Psoas muscle (tissue), 8 donors: ENCODE measurements around the gene GMNC. TPM values are rescaled to one million over a fixed set of nuclear protein-coding genes. Genes with fewer than 3 reads are reported as not detected.
A peak's percentile ranks its signal among the peaks of the same experiment; 100 is the strongest.

Experiments used
- ATAC-seq, 4 donors: fragments of 200-7000 bp; cut with Tn5 transposase; one replicate each; pipeline ENCODE4 v1.9.1; 2020; ENCODE audit warnings: moderate library complexity in 3 of 4, mild to moderate bottlenecking in 2 of 4
- DNase-seq, 2 donors: peaks; one replicate each; pipeline ENCODE4 v3.0.0-alpha.2; 2020
- H3K27ac ChIP-seq: fragments of 200-600 bp; one replicate; pipeline ENCODE4 v1.8.0; 2022
- H3K27me3 ChIP-seq, 3 donors: fragments of 200-600 bp in 1 of 3; one replicate each; pipeline versions ENCODE4 v1.6.1 to v1.8.0; 2013 to 2022; ENCODE audit warnings: low read length in 2 of 3, mild to moderate bottlenecking in 2 of 3, moderate library complexity in 1 of 3; ENCODE audit not compliant: insufficient read depth in 3 of 3
- H3K36me3 ChIP-seq, 2 donors: fragments of 200-600 bp in 1 of 2; one replicate each; pipeline versions ENCODE4 v1.6.1 to v1.8.0; 2013 to 2022; ENCODE audit warnings: low read depth in 1 of 2, mild to moderate bottlenecking in 1 of 2, moderate library complexity in 1 of 2; ENCODE audit not compliant: insufficient read depth in 1 of 2
- H3K4me1 ChIP-seq: fragments of 200-600 bp; one replicate; pipeline ENCODE4 v1.8.0; 2022
- H3K4me3 ChIP-seq: fragments of 200-600 bp; one replicate; pipeline ENCODE4 v1.8.0; 2022; ENCODE audit warnings: mild to moderate bottlenecking
- H3K9me3 ChIP-seq: fragments of 200-600 bp; one replicate; pipeline ENCODE4 v1.8.0; 2022
- WGBS, 3 donors: extraction: QIAGEN DNeasy Blood & Tissue Kit; methylation state at CpG; one replicate each; pipeline versions ENCODE4 v1.1.6 to v1.1.7; 2013; 5-methylcytosine and 5-hydroxymethylcytosine counted together
- intact Hi-C, 2 donors: fragments of 100-400 bp; cut with DNase I; formaldehyde crosslinking; loops; one replicate each; pipeline versions ENCODE4 v1.11.0 to v1.14.2; 2022
- polyA plus RNA-seq, 3 donors: library from polyadenylated mRNA; stranded (reverse); fragments of 200-250 nt; gene quantifications; one replicate each; pipeline ENCODE4 v1.2.3, GENCODE V29; 2013
- total RNA-seq, 4 donors: library from RNA; stranded (reverse); fragmentation: NEBNext Ultra II Directional in 2 of 4; extraction: Animal tissue kit (Norgen Biotek cat#: 25700) in 2 of 4; gene quantifications; one replicate each; pipeline versions ENCODE4 v1.2.1 to v1.2.4, GENCODE V29; 2021 to 2023
- TF ChIP-seq, protein P1 (sequence below): fragments of 200-600 bp; IDR thresholded peaks from one replicate; pipeline ENCODE4 v1.8.0; 2022; ENCODE audit warnings: antibody characterized with exemption
- donor health status: healthy with polysubstance abuse.
- donor health status: DM: no; HTN: no; CAD: no; lungs with moderate emphysema.
- donor health status: Bipolar disorder and iron deficiency.
- donor health status: healthy.
- donor health status: DM: yes; HTN: yes; CAD: no.
- donor health status: DM: no; HTN: no; CAD: no.
- donor health status: DM: no; HTN: no; CAD: no.
- donor health status: DM: yes; HTN: yes; CAD: no.

Gene GMNC
- total and polyA plus RNA-seq, 7 donors, result 0.03 to 0.30 (median 0.25) TPM; not detected in 3

DNA sequence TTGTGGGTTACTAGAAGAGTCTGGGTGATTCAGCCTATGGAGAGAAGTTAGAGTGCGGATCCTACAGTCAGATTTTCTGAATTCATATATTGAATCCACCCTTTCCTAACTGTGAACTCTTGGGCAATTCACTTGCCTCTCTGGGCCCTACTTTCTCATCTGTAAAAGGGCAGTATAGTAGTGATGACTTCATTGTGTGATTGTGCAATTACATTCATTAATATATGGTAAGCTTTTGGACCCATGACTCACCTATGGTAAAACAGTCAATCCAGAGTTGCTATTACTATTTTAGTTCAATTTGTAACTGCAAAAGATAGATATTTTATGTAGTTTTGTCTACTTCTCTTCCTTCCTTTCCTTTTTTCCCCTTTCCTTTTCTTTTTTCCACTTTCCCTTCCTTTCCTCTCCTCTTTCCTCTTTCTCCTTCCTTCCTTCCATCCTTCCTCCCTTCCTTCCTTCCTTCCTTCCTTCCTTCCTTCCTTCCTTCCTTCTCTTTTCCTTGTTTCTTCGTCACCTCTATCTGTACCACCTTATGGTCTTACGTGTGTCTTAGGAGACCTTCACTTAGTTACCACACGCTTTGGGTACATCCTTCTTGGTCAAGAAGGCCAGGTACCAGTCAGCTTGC is 37.0 kb downstream of the GMNC start:
- TF ChIP-seq, protein P1, sequence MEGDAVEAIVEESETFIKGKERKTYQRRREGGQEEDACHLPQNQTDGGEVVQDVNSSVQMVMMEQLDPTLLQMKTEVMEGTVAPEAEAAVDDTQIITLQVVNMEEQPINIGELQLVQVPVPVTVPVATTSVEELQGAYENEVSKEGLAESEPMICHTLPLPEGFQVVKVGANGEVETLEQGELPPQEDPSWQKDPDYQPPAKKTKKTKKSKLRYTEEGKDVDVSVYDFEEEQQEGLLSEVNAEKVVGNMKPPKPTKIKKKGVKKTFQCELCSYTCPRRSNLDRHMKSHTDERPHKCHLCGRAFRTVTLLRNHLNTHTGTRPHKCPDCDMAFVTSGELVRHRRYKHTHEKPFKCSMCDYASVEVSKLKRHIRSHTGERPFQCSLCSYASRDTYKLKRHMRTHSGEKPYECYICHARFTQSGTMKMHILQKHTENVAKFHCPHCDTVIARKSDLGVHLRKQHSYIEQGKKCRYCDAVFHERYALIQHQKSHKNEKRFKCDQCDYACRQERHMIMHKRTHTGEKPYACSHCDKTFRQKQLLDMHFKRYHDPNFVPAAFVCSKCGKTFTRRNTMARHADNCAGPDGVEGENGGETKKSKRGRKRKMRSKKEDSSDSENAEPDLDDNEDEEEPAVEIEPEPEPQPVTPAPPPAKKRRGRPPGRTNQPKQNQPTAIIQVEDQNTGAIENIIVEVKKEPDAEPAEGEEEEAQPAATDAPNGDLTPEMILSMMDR, result no peak
- no peaks in the 10 kb centered on the region for H3K36me3 ChIP-seq
- intact Hi-C loops, result no loop called here
- no peaks in the 10 kb centered on the region for H3K4me1 ChIP-seq
- no peaks in the 10 kb centered on the region for H3K27me3 ChIP-seq
- ATAC-seq (no peak), DNase-seq (no peak)
- H3K4me3 ChIP-seq, result no peak overlapping the region
- H3K9me3 ChIP-seq, result no peaks in the 10 kb centered on the region
- H3K27ac ChIP-seq, result no peak overlapping the region
- WGBS, 3 donors, result 88 to 91% (median 90%) methylated on average over 4 of the region's 4 CpGs

DNA sequence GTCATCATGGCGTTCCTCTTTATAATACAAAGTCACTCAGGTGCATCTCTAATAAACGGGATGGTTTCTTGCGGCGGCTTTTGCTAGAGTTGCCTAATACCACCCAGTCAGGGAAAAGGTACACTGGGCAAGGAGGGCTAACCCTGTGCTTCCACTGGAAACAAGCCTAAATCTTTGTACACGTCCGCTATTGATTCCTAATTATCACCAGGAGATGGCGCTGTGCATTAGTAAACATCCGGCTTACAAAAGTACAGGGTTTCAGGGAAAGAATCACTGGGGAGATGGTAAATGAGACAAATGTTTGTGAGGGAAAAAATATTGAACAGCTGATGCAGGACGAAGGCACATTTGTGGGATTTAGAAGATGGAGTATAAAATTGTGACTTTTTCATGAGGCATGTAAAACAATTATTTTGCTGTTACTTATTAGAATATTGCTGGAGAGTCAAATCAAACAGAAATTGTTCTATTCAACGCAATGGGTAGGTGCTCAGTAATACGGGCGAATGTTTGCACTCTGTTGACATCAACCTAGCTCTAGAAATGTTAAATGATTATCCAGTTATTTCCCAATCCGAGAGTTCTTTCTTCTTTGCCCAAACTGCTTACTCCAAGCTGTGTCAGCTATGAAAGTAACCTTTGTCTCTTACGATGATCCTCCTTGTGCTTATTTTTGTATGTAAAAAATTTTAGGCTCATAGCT is 50.6 kb downstream of the GMNC start:
- no peaks in the 10 kb centered on the region for H3K36me3 ChIP-seq
- H3K4me3 ChIP-seq, result peak overlapping the region; percentile 7
- no peaks in the 10 kb centered on the region for H3K9me3 ChIP-seq
- H3K27me3 ChIP-seq, result no peaks in the 10 kb centered on the region
- TF ChIP-seq, protein P1, result peak; percentile 55
- H3K4me1 ChIP-seq, result no peaks in the 10 kb centered on the region
- DNase-seq (no peak), ATAC-seq (peak in 2 of 4 donors; percentile 58 to 68)
- intact Hi-C loops, result loop anchor here (1.0 to 5.0 kb wide), 2 partner anchors 238 to 240 kb away; no protein-coding TSS in a partner anchor
- no peak overlapping the region for H3K27ac ChIP-seq
- 33 to 37% (median 36%) methylated on average over 14 of the region's 14 CpGs for WGBS, 3 donors

GRCh38 chr3:190810957-190811356 is 51.5 kb downstream of the GMNC start:
- WGBS, 3 donors, result 68 to 77% (median 72%) methylated on average over 4 of the region's 4 CpGs

GRCh38 chr3:190809351-190809750 is 53.1 kb downstream of the GMNC start:
- ATAC-seq (no peak), DNase-seq (no peak)
- intact Hi-C loops, result no loop called here
- no peak overlapping the region for H3K27ac ChIP-seq
- TF ChIP-seq, protein P1, result no peak
- 28 to 53% (median 34%) methylated on average over 2 of the region's 2 CpGs for WGBS, 3 donors
- no peaks in the 10 kb centered on the region for H3K9me3 ChIP-seq
- no peak overlapping the region for H3K4me3 ChIP-seq
- H3K4me1 ChIP-seq, result no peaks in the 10 kb centered on the region
- no peaks in the 10 kb centered on the region for H3K36me3 ChIP-seq
- no peaks in the 10 kb centered on the region for H3K27me3 ChIP-seq

More at GRCh38 chr3:190810957-190811356, 51.5 kb downstream of the GMNC start:
- Histone ChIP-seq H3K4me3 (no peak overlapping the region), H3K27me3 (no peaks in the 10 kb centered on the region), H3K36me3 (no peaks in the 10 kb centered on the region), H3K9me3 (no peaks in the 10 kb centered on the region), H3K27ac (no peak overlapping the region), H3K4me1 (no peaks in the 10 kb centered on the region)
- no peak for ATAC-seq
- no peak for DNase-seq
- intact Hi-C loops, result loop anchor here in 1 of 2 donors (5.0 kb wide), 1 partner anchor 241 kb away; no protein-coding TSS in a partner anchor
- TF ChIP-seq, protein P1, result no peak
